OCI-LY3 (cell line): ENCODE data around the gene NUP35.
"Not testable (repeated sequence)": the region's sequence is repeated elsewhere in the genome, so short reads cannot be mapped to it uniquely, and the experiment has no call there.

Source experiments
- H2AFZ ChIP-seq: fragments of 200-600, 300-600 bp; shearing (Covaris generic); 2 replicates; pipeline ENCODE4 v1.6.0; 2014; ENCODE audit warnings: antibody characterized with exemption, low read depth, low read length
- H3K27ac ChIP-seq: fragments of 200-600, 300-600 bp; sonication (generic); 2 replicates; pipeline ENCODE4 v1.5.1; 2014; ENCODE audit warnings: mild to moderate bottlenecking, low read length, moderate library complexity, mixed read lengths
- H3K27me3 ChIP-seq: fragments of 200-600, 300-600 bp; sonication (generic); 2 replicates; pipeline ENCODE4 v1.6.1; 2014; ENCODE audit warnings: low read depth, low read length, mixed read lengths
- H3K36me3 ChIP-seq: fragments of 200-600, 300-600 bp; sonication (generic); replicated peaks from 2 replicates; pipeline ENCODE3; 2014; ENCODE audit warnings: low read depth, low read length, mixed read lengths
- H3K4me1 ChIP-seq: fragments of 300-600, 200-600 bp; sonication (generic); 2 replicates; pipeline ENCODE4 v1.6.1; 2014; ENCODE audit warnings: low read length, mixed read lengths
- H3K4me2 ChIP-seq: fragments of 200-600, 300-600 bp; sonication (generic); 2 replicates; pipeline ENCODE4 v1.6.1; 2014; ENCODE audit warnings: low read length, mixed read lengths
- H3K4me3 ChIP-seq: fragments of 300-600, 200-600 bp; sonication (generic); 2 replicates; pipeline ENCODE4 v1.5.1; 2014; ENCODE audit warnings: antibody characterized with exemption, mild to moderate bottlenecking, low read length, moderate library complexity
- H3K79me2 ChIP-seq: fragments of 300-600, 200-600 bp; shearing (Covaris generic); 2 replicates; pipeline ENCODE4 v1.6.1; 2014; ENCODE audit warnings: mild to moderate bottlenecking, low read length, mixed read lengths
- H3K9ac ChIP-seq: fragments of 300-600, 200-600 bp; shearing (Covaris generic); 2 replicates; pipeline ENCODE4 v1.6.0; 2014; ENCODE audit warnings: mild to moderate bottlenecking, low read length, moderate library complexity
- H3K9me3 ChIP-seq: fragments of 200-600, 300-600 bp; shearing (Covaris generic); 2 replicates; pipeline ENCODE4 v1.6.1; 2014; ENCODE audit warnings: low read length, mixed read lengths; ENCODE audit not compliant: insufficient read depth
- H4K20me1 ChIP-seq: fragments of 200-600, 300-600 bp; sonication (generic); 2 replicates; pipeline ENCODE4 v1.6.1; 2016; ENCODE audit warnings: low read length, mixed read lengths; ENCODE audit not compliant: insufficient read depth
- EZH2phosphoT487 ChIP-seq: fragments of 200-600 bp; shearing (Covaris generic); IDR thresholded peaks from 2 replicates; pipeline ENCODE4 v1.6.1; 2018; ENCODE audit warnings: antibody characterized with exemption, mixed run types, low read depth
- TF ChIP-seq, protein P1 (sequence below): fragments of 200-600, 300-600 bp; sonication (generic); IDR thresholded peaks from 2 replicates; pipeline ENCODE4 v1.5.1; 2014; ENCODE audit warnings: antibody characterized with exemption, low read length, low read depth

NUP35 gene

DNA sequence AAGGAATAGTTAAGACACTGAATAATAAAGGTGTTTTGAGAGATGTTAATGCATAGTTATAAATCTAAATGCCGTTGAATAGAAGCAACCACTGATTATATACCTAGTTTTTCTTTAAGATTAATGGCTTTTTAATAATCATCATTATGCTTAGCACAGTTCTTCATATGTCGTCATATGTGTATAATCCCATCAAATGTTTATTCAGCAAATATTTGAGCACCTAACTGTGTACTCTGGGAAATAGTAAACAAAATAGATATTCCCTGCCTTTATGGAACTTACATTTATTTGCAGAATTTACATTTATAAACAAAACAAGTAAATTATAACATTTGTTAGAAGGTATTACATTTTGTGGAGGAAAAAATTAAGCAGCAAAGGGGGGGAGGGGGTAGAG lies 9.8 kb downstream of the NUP35 start:
- Histone ChIP-seq H2AFZ (no peak overlapping the region), H4K20me1 (no peaks in the 10 kb centered on the region), H3K79me2 (peaks cover 64% of the 10 kb centered on the region), H3K4me3 (no peak overlapping the region), H3K9ac (no peak overlapping the region), H3K27me3 (no peaks in the 10 kb centered on the region), H3K4me2 (no peak overlapping the region), H3K4me1 (no peaks in the 10 kb centered on the region), H3K9me3 (no peaks in the 10 kb centered on the region), H3K36me3 (peaks cover 29% of the 10 kb centered on the region), H3K27ac (no peak overlapping the region)
- TF ChIP-seq, protein P1, sequence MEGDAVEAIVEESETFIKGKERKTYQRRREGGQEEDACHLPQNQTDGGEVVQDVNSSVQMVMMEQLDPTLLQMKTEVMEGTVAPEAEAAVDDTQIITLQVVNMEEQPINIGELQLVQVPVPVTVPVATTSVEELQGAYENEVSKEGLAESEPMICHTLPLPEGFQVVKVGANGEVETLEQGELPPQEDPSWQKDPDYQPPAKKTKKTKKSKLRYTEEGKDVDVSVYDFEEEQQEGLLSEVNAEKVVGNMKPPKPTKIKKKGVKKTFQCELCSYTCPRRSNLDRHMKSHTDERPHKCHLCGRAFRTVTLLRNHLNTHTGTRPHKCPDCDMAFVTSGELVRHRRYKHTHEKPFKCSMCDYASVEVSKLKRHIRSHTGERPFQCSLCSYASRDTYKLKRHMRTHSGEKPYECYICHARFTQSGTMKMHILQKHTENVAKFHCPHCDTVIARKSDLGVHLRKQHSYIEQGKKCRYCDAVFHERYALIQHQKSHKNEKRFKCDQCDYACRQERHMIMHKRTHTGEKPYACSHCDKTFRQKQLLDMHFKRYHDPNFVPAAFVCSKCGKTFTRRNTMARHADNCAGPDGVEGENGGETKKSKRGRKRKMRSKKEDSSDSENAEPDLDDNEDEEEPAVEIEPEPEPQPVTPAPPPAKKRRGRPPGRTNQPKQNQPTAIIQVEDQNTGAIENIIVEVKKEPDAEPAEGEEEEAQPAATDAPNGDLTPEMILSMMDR: no peak
- TF ChIP-seq EZH2phosphoT487: no peak

DNA sequence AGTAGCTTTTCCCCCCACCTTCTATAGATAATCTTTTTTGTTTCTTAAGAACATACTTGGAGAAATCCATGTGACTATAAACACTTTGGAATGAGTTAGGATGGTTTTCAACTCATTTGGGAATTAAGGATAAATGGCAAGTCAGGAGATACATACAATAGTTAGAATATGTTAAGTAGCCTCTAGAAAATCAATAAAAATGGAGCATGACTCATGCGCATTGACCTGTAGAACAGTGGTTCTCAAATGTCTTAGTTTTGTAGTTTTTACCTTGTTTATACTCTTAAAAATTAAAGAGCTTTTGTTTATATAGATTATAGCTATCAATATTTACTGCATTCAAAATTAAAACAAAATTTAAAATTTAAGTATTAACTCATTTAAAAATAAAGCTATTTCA lies 24.7 kb downstream of the NUP35 start:
- Histone ChIP-seq H3K27ac (no peak overlapping the region), H3K9ac (no peak overlapping the region), H3K79me2 (peaks cover 60% of the 10 kb centered on the region), H3K4me2 (no peak overlapping the region), H3K27me3 (no peaks in the 10 kb centered on the region), H3K4me3 (no peak overlapping the region), H4K20me1 (no peaks in the 10 kb centered on the region), H3K36me3 (peaks cover 86% of the 10 kb centered on the region), H3K4me1 (no peaks in the 10 kb centered on the region), H2AFZ (no peak overlapping the region), H3K9me3 (0 out of 2 replicates have a peak, but pooled peaks cover 6% of the 10 kb centered on the region)
- no peak for TF ChIP-seq EZH2phosphoT487
- TF ChIP-seq, protein P1: no peak

DNA sequence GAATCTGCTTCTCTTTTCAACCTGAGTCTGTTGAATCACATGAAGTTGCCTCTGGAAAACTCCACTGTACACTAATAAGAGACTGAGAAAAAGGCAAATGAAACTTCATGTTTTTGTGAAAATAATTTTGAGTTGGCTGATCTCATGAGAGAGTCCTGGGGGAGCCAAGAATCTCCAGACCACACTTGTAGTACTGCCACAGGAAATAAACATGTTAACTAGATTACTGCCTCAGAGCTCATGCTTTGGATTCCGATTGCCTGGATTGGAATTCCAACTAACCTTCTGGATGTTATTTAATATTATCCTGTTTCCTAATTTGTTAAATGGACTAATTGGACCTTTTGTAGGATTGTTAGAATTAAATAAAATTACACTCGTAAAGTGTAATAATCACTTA lies 25.2 kb downstream of the NUP35 start:
- peaks cover under 1% of the 10 kb centered on the region; the same call in 1 of the 2 replicates for H3K4me1 ChIP-seq
- H3K36me3 ChIP-seq: peaks cover 83% of the 10 kb centered on the region
- no peaks in the 10 kb centered on the region for H3K27me3 ChIP-seq
- no peak overlapping the region for H3K4me3 ChIP-seq
- no peak overlapping the region for H2AFZ ChIP-seq
- H3K9ac ChIP-seq: no peak overlapping the region
- H3K9me3 ChIP-seq: 0 out of 2 replicates have a peak, but pooled peaks cover 2% of the 10 kb centered on the region
- TF ChIP-seq, protein P1: no peak
- no peak for TF ChIP-seq EZH2phosphoT487
- no peak overlapping the region for H3K27ac ChIP-seq
- H3K79me2 ChIP-seq: peaks cover 54% of the 10 kb centered on the region
- no peaks in the 10 kb centered on the region for H4K20me1 ChIP-seq
- H3K4me2 ChIP-seq: no peak overlapping the region

DNA sequence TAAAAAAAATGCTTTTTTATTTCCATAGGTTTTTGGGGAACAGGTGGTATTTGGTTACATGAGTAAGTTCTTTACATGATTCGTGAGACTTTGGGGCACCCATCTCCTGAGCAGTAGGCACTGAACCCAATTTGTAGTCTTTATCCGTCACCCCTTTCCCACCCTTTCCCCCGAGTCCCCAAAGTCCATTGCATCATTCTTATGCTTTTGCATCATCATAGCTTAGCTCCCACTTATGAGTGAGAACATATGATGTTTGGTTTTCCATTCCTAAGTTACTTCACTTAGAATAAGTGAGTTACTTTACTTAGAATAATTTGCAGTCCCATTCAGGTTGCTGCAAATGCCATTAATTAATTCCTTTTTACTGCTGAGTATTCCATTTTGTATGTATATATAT lies 28.0 kb downstream of the NUP35 start:
- not testable (repeated sequence) for H3K9me3 ChIP-seq, H4K20me1 ChIP-seq, H2AFZ ChIP-seq, H3K4me2 ChIP-seq, H3K4me1 ChIP-seq, H3K27ac ChIP-seq, H3K9ac ChIP-seq, H3K27me3 ChIP-seq, H3K4me3 ChIP-seq
- H3K79me2 ChIP-seq: peaks cover 33% of the 10 kb centered on the region
- peaks cover 77% of the 10 kb centered on the region for H3K36me3 ChIP-seq

DNA sequence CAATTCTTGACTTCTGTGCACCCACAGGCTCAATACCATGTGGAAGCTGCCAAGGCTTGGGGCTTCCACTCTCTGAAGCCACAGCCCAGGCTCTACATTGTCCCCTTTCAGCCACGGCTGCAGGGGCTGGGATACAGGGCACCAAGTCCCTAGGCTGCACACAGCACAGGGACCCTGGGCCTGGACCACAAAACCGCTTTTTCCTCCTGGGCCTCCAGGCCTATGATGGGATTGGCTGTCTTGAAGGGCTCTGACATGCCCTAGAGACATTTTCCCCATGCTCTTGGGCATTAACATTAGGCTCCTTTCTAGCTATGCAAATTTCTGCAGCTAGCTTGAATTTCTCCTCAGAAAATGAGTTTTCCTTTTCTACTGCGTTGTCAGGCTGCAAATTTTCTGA lies 29.7 kb downstream of the NUP35 start:
- no peak overlapping the region for H3K4me2 ChIP-seq
- H4K20me1 ChIP-seq: no peaks in the 10 kb centered on the region
- no peak overlapping the region for H3K4me3 ChIP-seq
- no peaks in the 10 kb centered on the region for H3K27me3 ChIP-seq
- peaks cover 16% of the 10 kb centered on the region for H3K79me2 ChIP-seq
- TF ChIP-seq EZH2phosphoT487: no peak
- TF ChIP-seq, protein P1: no peak
- peaks cover 6% of the 10 kb centered on the region; the same call in 1 of the 2 replicates for H3K4me1 ChIP-seq
- H2AFZ ChIP-seq: no peak overlapping the region
- no peak overlapping the region for H3K9ac ChIP-seq
- no peak overlapping the region for H3K27ac ChIP-seq
- no peaks in the 10 kb centered on the region for H3K9me3 ChIP-seq
- peaks cover 68% of the 10 kb centered on the region for H3K36me3 ChIP-seq

DNA sequence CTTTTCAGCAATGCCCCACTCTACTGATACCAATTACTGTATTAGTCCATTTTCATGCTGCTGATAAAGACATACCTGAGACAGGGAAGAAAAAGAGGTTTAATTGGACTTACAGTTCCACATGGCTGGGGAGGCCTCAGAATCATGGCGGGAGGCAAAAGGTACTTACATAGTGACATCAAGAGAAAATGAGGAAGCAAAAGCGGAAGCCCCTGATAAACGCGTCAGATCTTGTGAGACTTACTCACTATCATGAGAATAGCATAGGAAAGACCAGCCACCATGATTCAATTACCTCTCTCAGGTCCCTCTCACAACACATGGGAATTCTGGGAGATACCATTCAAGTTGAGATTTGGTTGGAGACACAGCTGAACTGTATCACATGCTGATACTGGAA lies 30.5 kb downstream of the NUP35 start:
- H3K27ac ChIP-seq, H3K9me3 ChIP-seq, H2AFZ ChIP-seq, H4K20me1 ChIP-seq, H3K4me1 ChIP-seq, H3K4me3 ChIP-seq, H3K9ac ChIP-seq, H3K4me2 ChIP-seq, H3K27me3 ChIP-seq: not testable (repeated sequence)
- H3K36me3 ChIP-seq: peaks cover 70% of the 10 kb centered on the region
- H3K79me2 ChIP-seq: peaks cover 12% of the 10 kb centered on the region
